OCI-LY7 (cell line): Measurements from ENCODE around the gene MRPL12. TPM values are rescaled to one million over a fixed set of nuclear protein-coding genes. Genes with fewer than 3 reads are reported as not detected.

Source experiments
- BruUV-seq: library from RNA; stranded (reverse); fragments of 400-500 nt; replicated peaks from 2 replicates; lab custom pipeline; 2021; lab: Mats Ljungman, UMichigan
- CTCF ChIA-PET: fragments of 300-600 bp; sonication (Branson Sonifier 250); formaldehyde crosslinking; loops from one replicate; lab custom pipeline; 2022; ENCODE audit warnings: antibody characterized with exemption; ENCODE audit not compliant: unreplicated experiment; lab: Charles Lee
- POLR2A ChIA-PET: fragments of 300-600 bp; sonication (Branson Sonifier 250); formaldehyde crosslinking; loops from one replicate; lab custom pipeline; 2022; ENCODE audit warnings: antibody characterized with exemption; lab: Charles Lee
- DNase-seq: peaks from one replicate; pipeline ENCODE4 v3.0.0-alpha.2; 2015; ENCODE audit warnings: low spot score
- H2AFZ ChIP-seq: fragments of 200-600 bp; sonication (generic), shearing (Covaris generic); 2 replicates; pipeline ENCODE4 v1.6.1; 2014; ENCODE audit warnings: mild to moderate bottlenecking, antibody characterized with exemption, low read length, moderate library complexity
- H3K27ac ChIP-seq: fragments of 200-600 bp; sonication (generic); 2 replicates; pipeline ENCODE4 v1.5.1; 2014; ENCODE audit warnings: mixed run types, low read depth, mild to moderate bottlenecking, moderate library complexity, low read length, inconsistent platforms; ENCODE audit not compliant: poor library complexity, severe bottlenecking
- H3K36me3 ChIP-seq: fragments of 200-600 bp; sonication (generic); 2 replicates; pipeline ENCODE4 v1.6.1; 2014; ENCODE audit warnings: mild to moderate bottlenecking, antibody characterized with exemption, low read length, moderate library complexity, mixed read lengths; ENCODE audit not compliant: insufficient read depth
- H3K4me1 ChIP-seq: fragments of 200-600 bp; sonication (generic); 2 replicates; pipeline ENCODE4 v1.5.1; 2014; ENCODE audit warnings: mild to moderate bottlenecking, low read length; ENCODE audit not compliant: insufficient read depth, poor library complexity, severe bottlenecking
- H3K4me2 ChIP-seq: fragments of 200-600 bp; sonication (generic); 2 replicates; pipeline ENCODE4 v1.6.1; 2014; ENCODE audit warnings: mild to moderate bottlenecking, low read length
- H3K4me3 ChIP-seq: fragments of 200-600 bp; sonication (generic); 2 replicates; pipeline ENCODE4 v1.5.1; 2014; ENCODE audit warnings: mild to moderate bottlenecking, low read depth, low read length; ENCODE audit not compliant: poor library complexity, severe bottlenecking
- H3K79me2 ChIP-seq: fragments of 200-600 bp; sonication (generic); 2 replicates; pipeline ENCODE4 v1.6.1; 2016; ENCODE audit warnings: low read depth, mild to moderate bottlenecking, low read length, moderate library complexity, mixed read lengths; ENCODE audit not compliant: insufficient read depth
- H3K9me2 ChIP-seq: fragments of 200-600 bp; sonication (generic); 2 replicates; pipeline ENCODE4 v1.6.1; 2016; ENCODE audit warnings: mild to moderate bottlenecking, low read length, mixed read lengths; ENCODE audit not compliant: insufficient read depth
- H3K9me3 ChIP-seq: fragments of 200-600 bp; sonication (generic); 2 replicates; pipeline ENCODE4 v1.6.1; 2014; ENCODE audit warnings: mild to moderate bottlenecking, mixed run types, low read length, mixed read lengths
- H4K20me1 ChIP-seq: fragments of 200-600 bp; sonication (generic); 2 replicates; pipeline ENCODE4 v1.6.1; 2014; ENCODE audit warnings: mild to moderate bottlenecking, antibody characterized with exemption, low read length, moderate library complexity, mixed read lengths; ENCODE audit not compliant: insufficient read depth
- CTCF ChIP-seq: fragments of 200-600 bp; sonication (generic); conservative IDR thresholded peaks from 2 replicates; pipeline ENCODE4 v1.5.1; 2014; ENCODE audit warnings: mild to moderate bottlenecking, antibody characterized with exemption, low read length, moderate library complexity, mixed read lengths
- EZH2phosphoT487 ChIP-seq: fragments of 200-600 bp; sonication (generic); IDR thresholded peaks from 2 replicates; pipeline ENCODE4 v1.6.1; 2018; ENCODE audit warnings: low read depth, borderline replicate concordance, mild to moderate bottlenecking, mixed run types, antibody characterized with exemption, low read length, moderate library complexity, mixed read lengths
- intact Hi-C: fragments of 100-400 bp; cut with micrococcal nuclease; formaldehyde crosslinking; loops from one replicate; pipeline ENCODE4 v1.10.0; 2022; ENCODE audit not compliant: unreplicated experiment
- total RNA-seq, 2 experiments: library from RNA; depleted of rRNA in 1 of 2; stranded (reverse); fragments of >200 nt in 1 of 2; shearing (Covaris generic) in 1 of 2; gene quantifications; 2 replicates each; pipeline ENCODE4 v1.2.3, GENCODE V29; 2014 to 2022

The MRPL12 gene
- total RNA-seq, 2 experiments from 2014 or later: 67.2 to 189 TPM

DNA sequence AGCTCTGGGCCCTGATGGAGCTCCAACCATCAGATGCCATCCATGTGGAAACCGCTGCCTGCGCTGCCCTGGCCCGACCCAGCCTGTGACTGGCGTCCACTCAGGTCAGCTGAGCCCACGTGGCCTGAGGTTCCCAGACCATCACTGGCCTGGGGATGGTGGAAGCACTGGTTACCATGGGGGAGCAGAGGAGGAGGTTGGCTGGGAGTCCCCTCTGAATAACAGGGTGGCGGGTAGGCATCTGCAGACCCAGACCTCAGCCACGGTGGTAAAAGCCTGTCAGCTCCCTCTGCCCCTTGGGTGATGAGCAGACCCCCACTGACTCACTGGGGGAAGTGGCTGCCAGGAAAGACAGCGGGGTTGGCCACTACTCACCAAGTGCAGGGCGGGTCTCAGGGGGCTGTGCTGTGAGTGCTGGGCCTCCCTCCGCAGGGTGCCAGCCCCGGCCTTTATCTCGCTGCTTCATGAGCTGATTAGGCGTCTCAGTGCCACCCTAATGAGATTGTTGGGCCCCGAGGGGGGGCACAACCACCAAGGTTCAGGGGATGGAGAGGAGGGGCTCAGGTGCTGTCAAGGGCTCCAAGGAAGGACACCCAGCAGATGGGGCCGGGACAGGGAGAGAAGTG lies 46.9 kb upstream of the MRPL12 start, which contains the start of gene PDE6G:
Gene PDE6G (minus strand): TSS at position 425 of the 626 bp plus-strand sequence. CDS start 3,237 bp downstream, outside the sequence.
- POLR2A ChIA-PET: interaction anchor here (1.6 kb wide), 1 partner anchor 9 kb away, joined by 3 read pairs; no protein-coding TSS in a partner anchor
- TF ChIP-seq EZH2phosphoT487 (no peak), CTCF (no peak)
- BruUV-seq: no TSS peak
- H3K4me3 ChIP-seq: no peak within 1 kb of the TSS
- no peaks in the 10 kb centered on the region for H3K9me2 ChIP-seq
- H2AFZ ChIP-seq: no peak within 1 kb of the TSS
- no peak for DNase-seq
- H3K27ac ChIP-seq: no peak within 1 kb of the TSS
- H3K79me2 ChIP-seq: no peaks in the 10 kb centered on the region
- H3K9me3 ChIP-seq: no peaks in the 10 kb centered on the region
- H3K4me2 ChIP-seq: no peak within 1 kb of the TSS
- H4K20me1 ChIP-seq: no peaks in the 10 kb centered on the region
- intact Hi-C loops: no loop called here
- peaks cover 30% of the 10 kb centered on the region for H3K4me1 ChIP-seq
- CTCF ChIA-PET: no interaction called here
- no peaks in the 10 kb centered on the region; the same call in 1 of the 2 replicates for H3K36me3 ChIP-seq

DNA sequence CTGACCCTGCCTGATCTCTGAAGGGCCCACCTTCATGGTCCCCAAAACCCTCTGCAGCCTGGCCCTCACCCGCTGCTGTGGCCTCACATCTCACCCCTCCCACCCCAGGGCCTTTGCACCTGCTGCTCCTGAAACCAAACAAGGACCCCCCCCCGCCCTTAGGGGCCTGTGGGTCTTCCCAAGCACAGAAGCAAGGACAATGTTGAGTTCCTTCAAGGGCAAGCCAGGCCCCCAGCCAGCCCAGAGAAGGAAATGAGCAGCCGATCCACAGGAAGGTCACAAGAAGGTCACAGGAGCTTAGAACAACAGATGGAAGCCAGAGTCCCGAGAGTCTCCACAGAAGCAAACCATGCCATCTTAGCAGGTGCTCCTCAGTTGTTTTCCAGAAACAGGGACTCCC lies 46.3 kb upstream of the MRPL12 start:
- no peak for DNase-seq
- H2AFZ ChIP-seq: no peak overlapping the region
- no peak overlapping the region for H3K27ac ChIP-seq
- no peaks in the 10 kb centered on the region; the same call in 1 of the 2 replicates for H3K36me3 ChIP-seq
- intact Hi-C loops: no loop called here
- no peak overlapping the region for H3K4me2 ChIP-seq
- ChIA-PET POLR2A (interaction anchor here (0.6 to 1.6 kb wide), 2 partner anchors 8 to 480 kb away, joined by 3 read pairs; no protein-coding TSS in a partner anchor), CTCF (no interaction called here)
- no peaks in the 10 kb centered on the region for H3K9me2 ChIP-seq
- TF ChIP-seq CTCF: no peak
- TF ChIP-seq EZH2phosphoT487: no peak
- H3K9me3 ChIP-seq: no peaks in the 10 kb centered on the region
- no peak overlapping the region for H3K4me3 ChIP-seq
- no peaks in the 10 kb centered on the region for H3K79me2 ChIP-seq
- BruUV-seq: no TSS peak
- H4K20me1 ChIP-seq: no peaks in the 10 kb centered on the region
- H3K4me1 ChIP-seq: peaks cover 30% of the 10 kb centered on the region

GRCh38 chr17:81659038-81659437 lies 44.1 kb upstream of the MRPL12 start:
- no peak overlapping the region for H2AFZ ChIP-seq

More at GRCh38 chr17:81659038-81659437, 44.1 kb upstream of the MRPL12 start:
- CTCF ChIA-PET: no interaction called here
- DNase-seq: no peak
- H3K9me2 ChIP-seq: no peaks in the 10 kb centered on the region
- H4K20me1 ChIP-seq: no peaks in the 10 kb centered on the region
- no peak overlapping the region for H3K4me3 ChIP-seq
- no peak overlapping the region for H3K27ac ChIP-seq
- no TSS peak for BruUV-seq
- no peaks in the 10 kb centered on the region for H3K79me2 ChIP-seq
- POLR2A ChIA-PET: no interaction called here
- peaks cover 19% of the 10 kb centered on the region for H3K4me1 ChIP-seq
- TF ChIP-seq CTCF: no peak
- TF ChIP-seq EZH2phosphoT487: no peak
- peaks cover 2% of the 10 kb centered on the region for H3K36me3 ChIP-seq
- no peak overlapping the region for H3K4me2 ChIP-seq
- no peaks in the 10 kb centered on the region for H3K9me3 ChIP-seq
- intact Hi-C loops: no loop called here
